NCI-H1105 treated with DMSO at 0.1 percent for 48 hours (cell line): ENCODE data around the gene COBL.

Experiments used
- DNase-seq: peaks from one replicate; lab custom pipeline; 2025; lab: John Stamatoyannopoulos, UW

The COBL gene

DNA sequence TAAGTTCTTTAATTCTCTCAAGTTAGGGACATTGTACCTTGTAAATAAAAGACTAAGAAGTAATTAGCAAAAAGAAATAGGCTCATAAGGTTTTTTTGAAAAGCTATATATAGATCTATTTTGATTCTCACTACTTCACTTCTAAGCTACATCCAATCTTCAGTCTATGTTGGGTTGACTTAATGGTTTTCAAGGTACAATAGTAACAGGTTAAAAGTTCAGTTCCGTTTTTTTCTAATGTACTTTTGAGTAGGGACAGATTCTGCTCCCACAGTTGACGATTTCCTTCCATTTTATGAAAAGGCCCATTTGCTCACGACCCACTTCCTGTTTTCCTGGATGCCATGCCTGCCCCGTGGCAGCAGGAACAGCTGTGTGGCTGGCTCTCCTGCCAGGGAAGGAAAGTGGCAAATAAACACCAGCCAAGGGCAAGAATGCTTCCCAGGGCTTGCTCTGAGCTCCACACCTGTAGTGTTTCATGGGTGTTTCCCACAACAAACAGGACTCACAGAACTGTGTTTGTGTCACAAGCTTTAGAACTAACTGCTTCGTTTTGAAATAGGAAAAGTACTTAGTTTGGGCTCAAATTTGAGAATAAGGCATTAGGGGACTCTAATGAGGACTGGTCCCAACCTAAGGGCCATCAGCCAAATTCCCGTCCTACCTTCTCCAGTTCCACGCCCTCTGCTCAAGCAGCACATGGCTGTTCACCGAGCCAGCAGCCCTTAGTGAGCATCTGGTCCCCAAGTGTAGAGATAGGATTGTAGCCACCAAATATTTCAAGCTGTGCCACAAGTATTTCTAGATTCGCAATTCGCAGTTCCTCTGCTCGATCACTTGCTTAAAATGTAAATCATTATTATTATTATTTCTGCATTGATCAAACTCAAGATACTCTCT lies 240.7 kb downstream of the COBL start:
- no peak for DNase-seq

DNA sequence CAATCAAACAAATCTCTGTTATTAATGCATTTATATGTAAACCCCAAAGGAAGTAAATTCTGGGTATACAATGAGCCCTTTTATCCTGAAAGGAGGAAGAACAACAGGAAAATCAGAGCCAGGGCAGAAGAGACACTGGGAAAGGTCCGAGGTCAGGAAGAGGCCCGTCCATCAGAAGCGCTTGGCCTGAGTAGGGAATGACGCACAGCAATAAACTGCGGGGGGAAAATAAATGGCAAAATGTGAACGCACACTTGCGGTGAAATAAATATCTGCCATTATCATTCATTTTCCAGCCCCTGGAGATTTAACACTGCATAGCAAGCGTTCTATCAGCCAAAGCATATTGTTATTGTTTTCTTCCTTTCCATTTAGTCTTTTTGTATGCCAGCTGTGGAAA lies 243.4 kb downstream of the COBL start:
- DNase-seq = no peak

GRCh38 chr7:51072281-51072680 lies 244.3 kb downstream of the COBL start:
- DNase-seq = no peak

DNA sequence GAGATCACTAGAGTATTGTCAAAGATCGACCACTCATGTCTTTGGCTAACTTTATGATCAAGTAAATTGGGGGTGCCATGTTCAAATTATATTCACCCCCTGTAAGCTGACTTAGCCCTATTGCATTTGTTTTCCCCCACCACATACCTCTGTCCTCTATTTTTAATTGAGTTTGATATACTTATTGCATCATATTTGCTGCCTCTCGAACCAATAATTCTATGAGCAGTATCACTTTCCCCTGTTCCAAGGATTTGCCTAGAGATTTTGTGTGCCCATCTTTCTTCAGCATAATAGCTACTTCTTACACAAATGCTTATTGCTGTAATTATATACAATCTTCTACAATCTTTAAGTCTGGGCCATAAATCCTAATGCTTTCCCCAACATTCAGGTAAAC lies 245.2 kb downstream of the COBL start:
- DNase-seq = no peak

GRCh38 chr7:51070151-51070550 lies 246.5 kb downstream of the COBL start:
- no peak for DNase-seq

- DNase-seq = no peak
Measured at GRCh38 chr7:51069411-51070083, 247.1 kb downstream of the COBL start.

DNA sequence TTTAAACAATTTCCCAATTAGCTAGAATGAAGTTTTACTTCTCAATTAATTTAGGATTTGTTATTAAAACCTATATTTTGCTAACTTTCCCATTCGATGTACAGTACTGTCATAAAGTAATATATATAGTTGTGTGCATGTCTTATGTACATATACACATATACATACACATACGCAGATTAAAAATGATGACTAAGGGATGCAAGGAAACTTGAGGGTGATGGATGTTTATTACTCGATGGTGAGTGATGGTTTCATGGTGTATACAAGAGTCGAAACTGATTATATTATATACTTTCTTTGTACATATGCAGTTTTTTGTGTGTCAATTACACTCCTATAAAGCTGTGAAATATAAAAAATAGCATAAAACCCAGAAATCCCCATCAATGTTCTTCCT lies 248.2 kb downstream of the COBL start:
- DNase-seq = no peak

DNA sequence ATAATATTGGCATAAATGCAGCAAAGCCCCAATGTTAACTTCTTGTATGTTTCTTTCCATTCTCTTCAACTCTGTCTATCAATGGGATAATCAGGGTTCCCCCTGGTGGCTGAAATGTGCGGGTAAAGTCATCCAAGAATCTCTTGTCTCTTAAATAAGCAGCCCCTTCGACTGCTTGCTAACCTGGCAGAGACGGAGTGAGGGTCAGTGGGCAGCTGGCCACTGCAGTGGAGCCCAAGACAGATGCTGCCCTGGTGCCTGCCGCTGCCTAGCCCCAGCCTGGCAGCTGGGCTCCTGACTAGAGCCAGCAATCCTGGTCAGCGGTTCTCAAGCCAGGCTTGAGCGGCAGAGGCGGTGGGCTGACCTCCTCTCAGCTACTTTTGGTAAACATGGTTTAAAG lies 248.9 kb downstream of the COBL start:
- DNase-seq = peak; percentile 46

DNA sequence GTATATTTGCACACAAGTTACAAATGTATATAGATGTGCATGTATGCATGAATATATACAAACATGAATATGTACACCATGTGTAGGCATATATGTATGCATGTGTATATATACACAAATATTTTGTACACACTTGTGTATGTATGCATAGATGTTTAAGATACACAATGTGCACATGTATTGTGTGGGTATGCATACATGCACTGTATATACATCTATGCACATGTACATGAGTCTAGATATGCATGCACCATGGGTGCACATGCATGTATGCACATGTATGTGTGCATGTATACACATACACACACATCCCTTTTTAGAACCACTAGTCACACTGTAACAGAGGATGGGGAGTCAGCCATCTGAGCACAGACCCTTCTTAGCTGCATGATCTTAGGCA lies 249.4 kb downstream of the COBL start:
- no peak for DNase-seq

GRCh38 chr7:51066405-51066882 lies 250.2 kb downstream of the COBL start:
- DNase-seq = no peak

GRCh38 chr7:51065766-51066165 lies 250.8 kb downstream of the COBL start:
- no peak for DNase-seq

DNA sequence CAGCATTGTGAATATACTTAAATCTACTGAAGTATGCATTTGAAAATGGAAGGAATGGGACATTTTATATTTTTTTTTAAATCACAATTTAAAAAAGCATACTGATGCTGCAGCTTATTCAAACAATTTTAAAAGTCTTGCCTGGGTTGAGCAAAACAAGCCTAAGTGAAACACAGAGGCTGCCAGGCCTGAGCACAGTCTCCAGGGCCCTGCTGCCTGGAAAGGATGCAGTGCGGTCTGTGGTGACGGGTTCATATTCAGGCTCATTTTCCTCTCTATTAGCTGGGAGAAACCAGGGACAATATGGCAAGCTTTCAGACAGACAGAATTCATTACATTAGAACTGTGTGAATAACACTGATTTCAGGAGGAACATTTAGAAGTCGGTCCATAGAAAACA lies 251.9 kb downstream of the COBL start:
- DNase-seq = no peak

- DNase-seq = no peak
Measured at GRCh38 chr7:51062222-51062987, 254.2 kb downstream of the COBL start.

GRCh38 chr7:51060536-51060935 lies 256.1 kb downstream of the COBL start:
- DNase-seq = no peak

DNA sequence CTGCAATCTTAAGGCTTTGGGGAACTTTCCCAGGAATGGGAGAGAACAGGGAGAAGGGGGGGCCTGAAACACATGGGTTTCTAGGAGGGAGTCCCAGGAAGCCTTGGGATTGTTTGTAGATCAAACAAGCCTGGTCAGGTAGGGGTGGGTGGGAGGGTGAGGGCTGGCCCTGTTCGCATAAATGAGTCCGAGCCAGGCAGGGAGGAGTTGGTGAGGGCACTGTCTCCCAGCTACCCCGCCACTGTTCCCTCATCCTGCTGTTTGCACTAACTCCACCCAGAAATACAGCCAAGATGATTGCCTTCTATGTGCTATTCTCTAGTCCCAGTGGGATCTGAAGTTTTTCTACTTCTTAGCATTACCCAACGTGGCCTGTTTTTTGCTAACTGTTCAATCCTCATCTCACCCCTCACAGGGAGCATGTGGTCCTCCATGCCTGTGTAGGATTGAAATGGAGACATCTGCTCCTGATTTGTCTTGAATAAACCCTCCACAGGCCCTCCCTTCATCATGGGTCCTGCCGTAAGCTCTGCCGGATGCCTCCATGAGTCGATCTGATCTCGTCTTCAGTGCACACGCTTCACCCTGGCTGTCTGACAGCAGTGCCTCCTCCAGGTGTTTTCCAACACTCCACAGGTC lies 257.0 kb downstream of the COBL start:
- DNase-seq = no peak

- no peak for DNase-seq
Measured at GRCh38 chr7:51058764-51059163, 257.8 kb downstream of the COBL start.

GRCh38 chr7:51055039-51055840 lies 261.4 kb downstream of the COBL start:
- no peak for DNase-seq

DNA sequence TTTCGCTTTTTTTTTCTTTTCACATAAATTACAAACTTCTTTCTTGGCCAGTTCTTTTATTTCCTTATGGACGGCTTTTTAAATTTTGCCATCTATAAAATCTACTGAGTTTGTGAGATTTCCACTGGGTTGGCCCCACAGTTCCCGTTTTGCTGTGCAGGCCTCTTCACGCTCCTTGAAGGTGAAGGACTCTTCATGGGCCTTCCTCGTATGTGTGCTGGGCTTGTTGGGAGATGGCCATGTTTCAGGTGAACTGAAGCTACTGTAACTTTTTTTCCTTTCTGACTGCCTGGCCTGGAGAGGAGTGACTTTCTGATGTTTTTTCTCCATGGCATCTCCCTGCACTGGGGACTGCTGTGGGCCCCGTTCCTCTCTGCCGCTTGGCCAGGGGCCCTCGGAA lies 262.4 kb downstream of the COBL start:
- no peak for DNase-seq

DNA sequence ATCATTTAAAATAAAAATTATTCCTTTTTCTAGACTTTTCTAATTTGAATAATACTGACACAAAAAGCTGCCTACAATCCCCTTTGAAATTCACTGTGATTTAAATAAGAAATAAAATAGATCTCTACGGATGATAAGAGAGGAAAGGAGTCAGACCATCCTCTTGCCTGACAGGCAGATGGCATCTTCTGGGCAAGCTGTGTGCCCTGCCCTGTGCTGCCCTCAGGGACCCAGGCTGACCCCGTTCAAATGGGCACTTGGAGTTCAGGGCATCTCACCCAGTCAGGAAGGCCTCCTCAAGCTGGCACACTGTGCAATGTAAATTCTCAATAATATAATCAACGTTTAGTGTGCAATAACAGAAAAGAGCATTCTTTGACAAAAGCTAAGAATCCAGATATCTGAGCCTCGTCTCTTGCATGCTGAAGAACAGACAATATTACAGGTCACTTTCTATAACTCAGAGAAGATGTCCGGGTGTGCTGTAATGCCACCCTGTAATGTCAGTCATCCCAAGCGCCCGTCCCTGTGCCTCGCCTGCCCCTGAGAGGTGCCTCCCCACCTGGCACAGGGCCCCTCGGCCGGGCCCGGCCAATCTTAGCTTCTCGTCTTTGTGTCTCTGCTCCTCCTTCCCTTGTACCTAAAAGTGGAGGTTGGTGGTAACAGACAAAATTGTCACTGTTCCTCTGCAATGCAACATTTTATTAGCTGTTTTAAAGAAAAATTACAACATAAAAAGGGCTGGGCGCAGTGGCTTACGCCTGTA lies 263.3 kb downstream of the COBL start:
- no peak for DNase-seq

DNA sequence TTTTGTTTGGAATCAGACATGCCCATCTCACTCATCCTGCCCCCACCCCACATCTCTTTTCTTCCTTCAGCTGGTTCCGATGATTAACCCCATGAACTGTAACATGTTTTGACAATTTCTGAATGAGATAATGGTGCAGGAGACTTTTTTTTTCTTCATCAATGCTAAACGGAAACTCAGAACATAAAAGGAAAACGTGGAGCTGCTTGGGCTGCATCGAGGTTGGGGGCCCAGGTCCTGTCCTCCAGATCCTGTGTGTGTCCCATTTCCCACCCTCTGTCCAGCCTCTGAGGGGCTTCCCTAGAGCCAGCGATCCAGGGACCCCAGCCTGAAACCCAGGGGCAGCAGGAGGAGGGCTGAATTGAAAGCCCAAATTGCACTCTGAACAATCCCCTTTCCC lies 270.1 kb downstream of the COBL start:
- no peak for DNase-seq

GRCh38 chr7:51046103-51046466 lies 270.5 kb downstream of the COBL start:
- DNase-seq = no peak
